ENCODE measurements around the gene TNFRSF4. TPM values are rescaled to one million over a fixed set of nuclear protein-coding genes. Genes with fewer than 3 reads are reported as not detected.
A peak's percentile ranks its signal among the peaks of the same experiment; 100 is the strongest.

TNFRSF4 gene
- total and polyA plus RNA-seq, 8 donors, result 0.55 to 4.5 (median 2.9) TPM; not detected in 4

- H3K36me3 ChIP-seq, result peaks cover 3 to 34% (median 24%) of the 10 kb centered on the region in 4 donors
- no peak overlapping the region for H3K27ac ChIP-seq
- H3K9me3 ChIP-seq, result peaks cover 0 to 3% (median 0%) of the 10 kb centered on the region in 4 donors
- 91 to 95% (median 94%) methylated on average over 15 of the region's 15 CpGs for WGBS, 5 donors
- peaks cover 0 to 22% (median 17%) of the 10 kb centered on the region in 3 donors for H3K27me3 ChIP-seq
- H3K4me1 ChIP-seq, result peaks cover 37 to 71% (median 62%) of the 10 kb centered on the region in 4 donors
- intact Hi-C loops (cut with DNase I; ENCODE audit: low total_unique reads), result no loop called here
- H3K4me3 ChIP-seq, result peak overlapping the region in 1 of 4 donors; percentile 50
- DNase-seq, result no peak
- no peak for TF ChIP-seq CTCF (IDR thresholded peaks at IDR 0.05)
- TF ChIP-seq POLR2A (IDR thresholded peaks at IDR 0.05), result no peak
- no peak for TF ChIP-seq EP300 (IDR thresholded peaks at IDR 0.05)
- no peak for TF ChIP-seq POLR2AphosphoS5 (IDR thresholded peaks at IDR 0.05)
These were observed 19.6 kb upstream of the TNFRSF4 start for GRCh38 chr1:1233567-1233892.

GRCh38 chr1:1232796-1233566 is 19.0 kb upstream of the TNFRSF4 start:
- peaks cover 0 to 3% (median 0%) of the 10 kb centered on the region in 4 donors for H3K9me3 ChIP-seq
- peaks cover 0 to 16% (median 12%) of the 10 kb centered on the region in 3 donors for H3K27me3 ChIP-seq
- H3K4me3 ChIP-seq, result peak overlapping the region; percentile 39 to 50 (median 40)
- intact Hi-C loops (cut with DNase I; ENCODE audit: low total_unique reads), result no loop called here
- H3K27ac ChIP-seq, result peak overlapping the region in 1 of 5 donors; percentile 65
- H3K36me3 ChIP-seq, result peaks cover 9 to 40% (median 29%) of the 10 kb centered on the region in 4 donors
- DNase-seq, result no peak
- H3K4me1 ChIP-seq, result peaks cover 35 to 71% (median 59%) of the 10 kb centered on the region in 4 donors
- TF ChIP-seq EP300 (IDR thresholded peaks at IDR 0.05) (no peak), POLR2A (IDR thresholded peaks at IDR 0.05) (no peak), CTCF (IDR thresholded peaks at IDR 0.05) (no peak), POLR2AphosphoS5 (IDR thresholded peaks at IDR 0.05) (no peak)
- WGBS, 5 donors, result 78 to 91% (median 83%) methylated on average over 57 to 98 of the region's 98 CpGs

GRCh38 chr1:1232208-1232795 is 18.3 kb upstream of the TNFRSF4 start, which contains the start of gene B3GALT6:
Gene B3GALT6, plus strand, starts transcription at chr1:1232237. Its CDS starts 42 bp downstream, at chr1:1232279.
- H3K36me3 ChIP-seq, result peaks cover 15 to 46% (median 36%) of the 10 kb centered on the region in 4 donors
- peaks cover 28 to 71% (median 53%) of the 10 kb centered on the region in 4 donors for H3K4me1 ChIP-seq
- H3K9me3 ChIP-seq, result peaks cover 0 to 3% (median 0%) of the 10 kb centered on the region in 4 donors
- TF ChIP-seq EP300 (IDR thresholded peaks at IDR 0.05) (no peak), POLR2A (IDR thresholded peaks at IDR 0.05) (no peak), POLR2AphosphoS5 (IDR thresholded peaks at IDR 0.05) (no peak), CTCF (IDR thresholded peaks at IDR 0.05) (no peak)
- no peak for DNase-seq
- H3K4me3 ChIP-seq, result peak within 1 kb of the TSS; percentile 91 to 100 (median 98)
- peaks cover 0 to 10% (median 5%) of the 10 kb centered on the region in 3 donors for H3K27me3 ChIP-seq
- H3K27ac ChIP-seq, result peak within 1 kb of the TSS; percentile 86 to 99 (median 96)
- intact Hi-C loops (cut with DNase I; ENCODE audit: low total_unique reads), result no loop called here
- 1 to 10% (median 6%) methylated on average over 21 to 100 of the region's 100 CpGs; no CpG with 5 or more reads in 1 of the 5 donors for WGBS, 5 donors

- Histone ChIP-seq H3K4me3 (peak within 1 kb of the TSS; percentile 91 to 100 (median 98)), H3K9me3 (peaks cover 0 to 3% (median 0%) of the 10 kb centered on the region in 4 donors), H3K36me3 (peaks cover 22 to 53% (median 43%) of the 10 kb centered on the region in 4 donors), H3K27ac (peak within 1 kb of the TSS; percentile 86 to 99 (median 96)), H3K27me3 (peaks cover 0 to 3% (median 0%) of the 10 kb centered on the region in 3 donors), H3K4me1 (peaks cover 24 to 71% (median 49%) of the 10 kb centered on the region in 4 donors)
- DNase-seq, result peak; percentile 98 to 99
- TF ChIP-seq CTCF (IDR thresholded peaks at IDR 0.05) (peak in 1 of 7 experiments; percentile 4), POLR2AphosphoS5 (IDR thresholded peaks at IDR 0.05) (peak in 2 of 3 donors; percentile 84 to 88), EP300 (IDR thresholded peaks at IDR 0.05) (no peak)
- WGBS, 5 donors, result 0 to 1% (median 0%) methylated on average over 47 to 99 of the region's 99 CpGs
- intact Hi-C loops (cut with DNase I; ENCODE audit: low total_unique reads), result no loop called here
These were observed 17.7 kb upstream of the TNFRSF4 start, which contains the start of gene SDF4 for GRCh38 chr1:1231400-1232207. Gene SDF4, minus strand, starts transcription at chr1:1232001. Its CDS starts 3,229 bp downstream, at chr1:1228772.
